Lung (tissue), 12 donors: Measurements from ENCODE around the gene ZDHHC13. TPM values are rescaled to one million over a fixed set of nuclear protein-coding genes. Genes with fewer than 3 reads are reported as not detected.

Source experiments
- ATAC-seq: fragments of 200-7000 bp; cut with Tn5 transposase; one replicate; pipeline ENCODE4 v1.9.1; 2020; ENCODE audit warnings: moderate number of reproducible peaks; ENCODE audit not compliant: insufficient read depth, low FRiP score
- DNase-seq, 3 donors: peaks; one replicate each; pipeline ENCODE4 v3.0.0-alpha.2; 2013 to 2017
- H3K27ac ChIP-seq, 2 donors: one replicate each; pipeline ENCODE4 v1.5.1; 2013; ENCODE audit warnings: mild to moderate bottlenecking in 2 of 2, moderate library complexity in 2 of 2, control low read depth in 1 of 2, inconsistent platforms in 1 of 2, low read depth in 1 of 2, low read length in 1 of 2
- H3K27me3 ChIP-seq, 3 donors: one replicate each; pipeline ENCODE4 v1.5.1; 2013; ENCODE audit warnings: low read length in 2 of 3; ENCODE audit not compliant: control insufficient read depth in 3 of 3, insufficient read depth in 3 of 3
- H3K36me3 ChIP-seq, 4 donors: one replicate each; pipeline ENCODE4 v1.5.1; 2013; ENCODE audit warnings: low read length in 4 of 4, mild to moderate bottlenecking in 1 of 4, moderate library complexity in 1 of 4; ENCODE audit not compliant: control insufficient read depth in 4 of 4, insufficient read depth in 4 of 4
- H3K4me1 ChIP-seq, 5 donors: one replicate each; pipeline ENCODE4 v1.5.1; 2013; ENCODE audit warnings: low read length in 5 of 5, mild to moderate bottlenecking in 2 of 5, moderate library complexity in 1 of 5; ENCODE audit not compliant: control insufficient read depth in 5 of 5, insufficient read depth in 5 of 5
- H3K4me3 ChIP-seq: one replicate; pipeline ENCODE4 v1.5.1; 2013; ENCODE audit warnings: mild to moderate bottlenecking, control low read depth, moderate library complexity
- H3K9ac ChIP-seq, 2 donors: one replicate each; pipeline ENCODE4 v1.5.1; 2013; ENCODE audit warnings: low read length in 2 of 2, control low read depth in 1 of 2; ENCODE audit not compliant: insufficient read depth in 1 of 2
- H3K9me3 ChIP-seq, 4 donors: one replicate each; pipeline ENCODE4 v1.5.1; 2013; ENCODE audit warnings: low read length in 3 of 4, mild to moderate bottlenecking in 1 of 4, moderate library complexity in 1 of 4; ENCODE audit not compliant: control insufficient read depth in 4 of 4, insufficient read depth in 3 of 4
- whole genome bisulfite sequencing, 2 donors: extraction: QIAGEN DNeasy Blood & Tissue Kit; methylation state at CpG; one replicate each; pipeline ENCODE4 v1.1.7; 2013; 5-methylcytosine and 5-hydroxymethylcytosine counted together
- polyA plus RNA-seq, 2 donors: library from polyadenylated mRNA; stranded (reverse); fragments of 200-250 nt; gene quantifications; one replicate each; pipeline ENCODE4 v1.2.1, GENCODE V29; 2013
- total RNA-seq, 2 donors: library from RNA; depleted of rRNA in 1 of 2; stranded (reverse); fragments of >200 nt in 1 of 2; gene quantifications; one replicate each; pipeline ENCODE4 v1.2.1, GENCODE V29; 2014 to 2021
- TF ChIP-seq, protein P1 (sequence below): IDR thresholded peaks from 2 replicates; pipeline ENCODE4 v1.5.1; 2012; ENCODE audit warnings: mild to moderate bottlenecking; ENCODE audit errors: control extremely low read depth, extremely low read depth
- donor health status: control.
- donor health status: control.
- donor health status: Bipolar disorder and iron deficiency.
- donor health status: healthy.
- donor health status: DM: yes; HTN: yes; CAD: no.

Gene ZDHHC13
- total and polyA plus RNA-seq, 4 donors, result 10.6 to 20.0 (median 12.4) TPM

DNA sequence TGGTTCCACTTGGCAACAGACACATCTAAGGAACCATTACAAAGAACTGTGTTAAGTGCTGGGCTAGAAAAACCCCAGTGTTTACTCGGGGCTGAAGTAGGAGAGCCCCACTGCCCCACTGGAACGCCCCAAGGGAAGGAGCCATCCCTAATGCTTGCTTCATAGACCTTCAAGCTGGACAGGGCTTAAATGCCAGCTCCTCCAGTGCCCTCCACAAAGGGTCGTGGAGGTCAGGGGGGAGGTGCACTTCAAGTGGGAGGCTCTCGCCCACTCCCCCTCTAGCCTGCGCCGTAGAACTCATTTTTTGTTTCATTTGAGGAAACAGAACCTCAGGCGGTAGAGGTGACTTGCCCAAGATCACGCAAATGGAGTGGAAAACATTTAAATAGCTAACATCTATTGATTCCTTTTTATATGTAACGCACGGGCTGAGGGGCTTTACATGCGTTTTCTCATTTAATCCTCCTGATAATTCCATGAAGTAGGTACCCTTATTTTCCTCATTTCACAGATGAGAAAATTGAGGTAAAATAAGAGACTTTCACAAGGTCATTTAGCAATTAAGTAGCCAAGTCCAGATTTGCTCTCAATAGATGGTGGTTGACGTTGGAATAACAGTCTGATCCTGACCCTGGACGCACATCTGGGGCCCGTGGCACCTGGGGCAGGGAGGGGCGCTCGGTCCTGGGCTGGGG is 545 bp upstream of the ZDHHC13 start:
- DNase-seq, result no peak
- Histone ChIP-seq H3K4me1 (peaks cover 0 to 6% (median 0%) of the 10 kb centered on the region in 5 donors), H3K9me3 (peaks cover 0 to 2% (median 0%) of the 10 kb centered on the region in 4 donors), H3K4me3 (no peak overlapping the region), H3K9ac (no peak overlapping the region), H3K27ac (no peak overlapping the region), H3K36me3 (no peaks in the 10 kb centered on the region), H3K27me3 (no peaks in the 10 kb centered on the region)
- 28 to 30% methylated on average over 16 of the region's 16 CpGs for WGBS, 2 donors
- no peak for ATAC-seq
- TF ChIP-seq, protein P1, sequence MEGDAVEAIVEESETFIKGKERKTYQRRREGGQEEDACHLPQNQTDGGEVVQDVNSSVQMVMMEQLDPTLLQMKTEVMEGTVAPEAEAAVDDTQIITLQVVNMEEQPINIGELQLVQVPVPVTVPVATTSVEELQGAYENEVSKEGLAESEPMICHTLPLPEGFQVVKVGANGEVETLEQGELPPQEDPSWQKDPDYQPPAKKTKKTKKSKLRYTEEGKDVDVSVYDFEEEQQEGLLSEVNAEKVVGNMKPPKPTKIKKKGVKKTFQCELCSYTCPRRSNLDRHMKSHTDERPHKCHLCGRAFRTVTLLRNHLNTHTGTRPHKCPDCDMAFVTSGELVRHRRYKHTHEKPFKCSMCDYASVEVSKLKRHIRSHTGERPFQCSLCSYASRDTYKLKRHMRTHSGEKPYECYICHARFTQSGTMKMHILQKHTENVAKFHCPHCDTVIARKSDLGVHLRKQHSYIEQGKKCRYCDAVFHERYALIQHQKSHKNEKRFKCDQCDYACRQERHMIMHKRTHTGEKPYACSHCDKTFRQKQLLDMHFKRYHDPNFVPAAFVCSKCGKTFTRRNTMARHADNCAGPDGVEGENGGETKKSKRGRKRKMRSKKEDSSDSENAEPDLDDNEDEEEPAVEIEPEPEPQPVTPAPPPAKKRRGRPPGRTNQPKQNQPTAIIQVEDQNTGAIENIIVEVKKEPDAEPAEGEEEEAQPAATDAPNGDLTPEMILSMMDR, result no peak

DNA sequence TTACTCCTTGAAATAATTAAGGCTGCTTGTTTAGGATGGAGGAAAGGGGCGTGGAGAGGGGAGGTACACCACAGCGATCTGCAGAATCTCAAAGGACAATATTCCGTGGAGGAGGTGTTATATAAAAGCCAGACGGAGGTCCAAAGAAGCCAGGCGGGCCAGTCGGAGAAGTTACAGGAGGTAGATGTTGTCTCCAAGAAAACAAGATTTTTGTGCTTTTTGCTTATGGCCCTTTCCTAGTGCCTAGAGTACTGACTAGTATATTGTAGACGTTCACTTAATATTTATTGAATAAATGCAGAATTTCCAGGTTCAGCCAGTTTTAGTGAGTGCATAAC is 761 bp downstream of the ZDHHC13 start:
- no peak overlapping the region for H3K27ac ChIP-seq
- 25 to 36% methylated on average over 7 of the region's 7 CpGs for WGBS, 2 donors

DNA sequence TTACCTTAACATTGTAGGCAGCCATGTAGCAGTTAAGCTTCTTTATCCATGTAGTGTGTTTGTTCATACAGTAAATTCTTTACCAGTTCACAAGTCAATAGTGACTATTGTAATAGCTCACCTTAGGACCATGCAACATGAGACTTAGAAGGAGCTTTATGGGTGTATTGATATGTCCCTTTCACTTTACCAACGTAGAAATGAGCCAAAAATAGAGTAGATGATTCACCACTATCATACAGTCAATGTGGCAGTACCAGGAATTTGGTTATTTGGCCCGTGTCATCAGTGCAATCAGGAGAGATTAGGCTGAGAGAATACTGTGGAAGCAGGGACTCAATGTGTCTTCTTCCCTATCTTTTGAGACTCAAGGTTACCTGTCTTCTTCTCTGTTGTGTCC is 4.7 kb downstream of the ZDHHC13 start:
- no peak for ATAC-seq

More for the DNA sequence above, 761 bp downstream of the ZDHHC13 start:
- DNase-seq (no peak), ATAC-seq (no peak)
- no peaks in the 10 kb centered on the region for H3K27me3 ChIP-seq
- H3K4me3 ChIP-seq, result peak overlapping the region; percentile 84
- no peaks in the 10 kb centered on the region for H3K36me3 ChIP-seq
- TF ChIP-seq, protein P1, result no peak
- H3K9me3 ChIP-seq, result peaks cover 0 to 2% (median 0%) of the 10 kb centered on the region in 4 donors
- peaks cover 0 to 6% (median 0%) of the 10 kb centered on the region in 5 donors for H3K4me1 ChIP-seq
- H3K9ac ChIP-seq, result peak overlapping the region in 1 of 2 donors; percentile 15

More for the DNA sequence above, 4.7 kb downstream of the ZDHHC13 start:
- WGBS, 2 donors, result 66 to 83% methylated on average over 2 of the region's 2 CpGs
- H3K36me3 ChIP-seq, result peaks cover 0 to 8% (median 1%) of the 10 kb centered on the region in 4 donors
- peaks cover 0 to 6% (median 0%) of the 10 kb centered on the region in 5 donors for H3K4me1 ChIP-seq
- no peaks in the 10 kb centered on the region for H3K9me3 ChIP-seq
- H3K27ac ChIP-seq, result no peak overlapping the region
- H3K4me3 ChIP-seq, result no peak overlapping the region
- DNase-seq, result no peak
- H3K27me3 ChIP-seq, result no peaks in the 10 kb centered on the region
- no peak overlapping the region for H3K9ac ChIP-seq
- TF ChIP-seq, protein P1, result no peak
